NCI-H146 treated with DMSO at 0.1 percent for 48 hours (cell line): ENCODE results near the gene SHB.

ENCODE experiments used
- DNase-seq: peaks from one replicate; lab custom pipeline; 2025; ENCODE audit not compliant: unreplicated experiment; lab: John Stamatoyannopoulos, UW

Gene SHB

DNA sequence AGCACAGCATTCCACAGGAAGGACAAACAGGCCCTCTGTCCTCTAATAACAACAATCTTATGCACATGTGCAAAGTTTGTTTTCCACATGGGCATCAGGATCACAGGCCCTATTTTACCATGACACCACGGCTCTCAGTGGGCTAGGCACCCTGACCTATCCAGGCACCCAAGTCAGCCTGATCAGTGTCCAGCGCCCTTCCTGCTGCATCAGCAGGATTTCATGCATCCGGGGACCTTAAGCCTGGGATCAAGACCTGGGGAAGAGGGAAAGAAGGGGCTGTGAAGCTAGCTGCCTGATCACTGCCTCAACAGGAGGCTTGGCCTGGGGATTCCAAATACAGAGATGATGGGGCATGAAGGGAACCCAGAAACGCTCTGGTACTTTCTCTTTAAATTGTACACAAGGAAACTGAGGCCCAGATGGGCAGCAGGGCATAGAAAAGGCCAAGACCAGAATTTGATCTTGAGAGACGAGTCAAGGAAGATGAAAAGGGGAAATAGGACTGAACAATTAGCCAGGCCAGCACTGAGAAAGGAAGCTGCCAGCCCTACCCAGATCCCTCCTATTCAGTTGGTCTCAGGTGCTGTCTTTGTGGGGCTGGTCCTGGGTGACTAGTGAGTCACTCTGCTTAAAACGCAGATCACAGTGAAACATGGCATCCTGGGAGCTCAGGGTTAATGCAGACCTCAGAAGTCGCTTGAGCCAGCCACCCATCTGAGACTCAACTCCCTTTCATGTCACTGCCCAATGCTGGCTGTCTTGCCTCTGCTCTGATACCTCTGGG, 57.9 kb downstream of the SHB start:
- no peak for DNase-seq

- no peak for DNase-seq
Measured at GRCh38 chr9:38009990-38010389, 59.0 kb downstream of the SHB start.

DNA sequence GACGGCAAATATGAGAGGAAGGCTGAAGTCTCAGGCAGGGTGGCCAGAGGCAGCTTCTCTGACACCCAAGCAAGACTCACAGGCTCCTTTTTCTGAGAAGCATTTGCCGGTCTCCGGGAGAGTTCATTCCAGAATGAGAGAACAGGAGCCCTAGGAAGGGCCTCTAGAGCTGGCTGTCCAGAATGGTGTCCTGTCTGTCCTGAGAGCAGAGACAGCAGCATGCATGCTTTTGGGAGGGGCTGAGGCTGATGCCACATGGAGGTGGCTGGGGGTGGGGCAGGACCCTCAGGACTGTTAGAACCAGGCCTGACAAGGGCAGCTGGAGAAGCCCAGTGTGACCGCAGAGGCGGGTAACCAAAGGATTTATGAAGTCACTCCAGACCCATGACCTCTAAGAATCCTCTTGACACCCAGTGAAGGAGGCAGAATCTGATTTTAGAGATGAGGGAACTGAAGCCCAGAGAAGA, 60.0 kb downstream of the SHB start:
- no peak for DNase-seq

- DNase-seq, result peak; percentile 86
Measured at GRCh38 chr9:38008168-38009034, 60.6 kb downstream of the SHB start.

DNA sequence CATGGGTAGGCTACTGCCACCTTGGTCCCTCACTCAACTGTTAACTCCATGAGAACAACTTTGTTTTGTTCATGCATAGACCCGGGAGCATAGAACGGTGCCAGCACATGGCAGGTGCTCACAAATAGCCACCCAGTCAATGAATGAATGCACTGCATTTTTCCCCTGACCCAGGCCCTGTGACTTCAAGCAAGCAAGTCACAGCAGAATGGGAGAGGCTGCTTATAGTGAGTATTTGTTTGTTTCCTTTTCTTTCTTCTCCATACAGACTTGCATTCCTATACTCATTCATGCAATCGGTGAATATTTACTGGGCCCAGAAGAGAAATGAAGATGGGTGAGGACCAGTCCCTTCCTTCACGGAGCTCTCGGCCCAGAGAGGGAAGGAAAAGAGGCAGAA, 62.0 kb downstream of the SHB start:
- no peak for DNase-seq

DNA sequence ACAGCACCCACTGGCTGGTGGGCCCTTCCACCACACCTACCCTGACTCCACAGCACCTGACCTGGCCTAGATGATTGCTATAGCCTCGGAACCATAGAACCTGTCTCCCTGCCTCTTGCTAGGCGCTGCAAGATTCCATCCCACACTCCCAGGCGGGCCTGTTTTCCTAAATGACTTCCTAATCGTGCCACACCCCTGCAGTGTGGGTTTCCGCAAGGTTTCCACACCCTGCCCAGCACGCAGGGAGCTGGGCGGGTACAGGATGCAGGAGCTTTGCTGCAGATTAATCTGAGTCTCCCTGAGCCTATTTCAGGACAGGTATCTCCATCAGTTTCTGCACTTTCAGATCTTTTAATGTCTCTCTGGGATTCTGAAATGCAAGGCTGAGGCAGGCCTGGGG, 62.9 kb downstream of the SHB start:
- no peak for DNase-seq

DNA sequence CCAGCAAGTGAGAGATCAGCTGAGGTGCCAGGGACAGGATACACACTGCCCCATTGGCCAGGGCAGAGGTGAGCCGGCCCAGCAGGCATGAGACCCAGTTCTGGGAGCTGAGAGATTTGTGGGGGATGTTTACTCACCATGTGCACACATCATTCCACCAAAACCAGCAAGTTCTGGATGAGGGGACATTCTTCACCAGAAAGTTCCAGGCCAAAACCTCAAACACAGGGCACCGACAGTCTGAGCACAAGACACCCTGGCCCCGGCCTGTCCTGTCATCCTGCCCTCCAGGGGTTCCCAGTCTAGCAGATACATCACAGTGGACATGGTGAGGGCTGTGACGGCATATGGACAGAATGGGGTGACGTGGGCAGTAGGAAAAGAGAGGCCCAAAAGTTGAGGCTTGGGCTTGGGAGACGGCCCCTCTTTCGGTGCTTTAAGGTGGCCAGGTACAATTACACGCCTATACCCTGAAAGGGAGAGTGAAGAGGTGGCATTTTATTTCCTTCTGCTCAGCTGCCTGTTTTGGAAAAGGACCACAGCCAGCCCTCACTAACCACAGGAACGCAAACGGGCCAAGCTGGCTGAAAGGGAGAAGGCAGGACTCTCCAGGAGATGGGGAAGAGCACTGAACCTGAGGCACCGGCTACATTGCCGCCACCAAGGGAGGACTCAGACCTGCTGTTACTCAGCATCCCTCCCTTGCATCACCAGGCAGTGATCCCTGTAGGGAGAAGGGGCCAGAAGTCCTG, 64.0 kb downstream of the SHB start:
- no peak for DNase-seq

DNA sequence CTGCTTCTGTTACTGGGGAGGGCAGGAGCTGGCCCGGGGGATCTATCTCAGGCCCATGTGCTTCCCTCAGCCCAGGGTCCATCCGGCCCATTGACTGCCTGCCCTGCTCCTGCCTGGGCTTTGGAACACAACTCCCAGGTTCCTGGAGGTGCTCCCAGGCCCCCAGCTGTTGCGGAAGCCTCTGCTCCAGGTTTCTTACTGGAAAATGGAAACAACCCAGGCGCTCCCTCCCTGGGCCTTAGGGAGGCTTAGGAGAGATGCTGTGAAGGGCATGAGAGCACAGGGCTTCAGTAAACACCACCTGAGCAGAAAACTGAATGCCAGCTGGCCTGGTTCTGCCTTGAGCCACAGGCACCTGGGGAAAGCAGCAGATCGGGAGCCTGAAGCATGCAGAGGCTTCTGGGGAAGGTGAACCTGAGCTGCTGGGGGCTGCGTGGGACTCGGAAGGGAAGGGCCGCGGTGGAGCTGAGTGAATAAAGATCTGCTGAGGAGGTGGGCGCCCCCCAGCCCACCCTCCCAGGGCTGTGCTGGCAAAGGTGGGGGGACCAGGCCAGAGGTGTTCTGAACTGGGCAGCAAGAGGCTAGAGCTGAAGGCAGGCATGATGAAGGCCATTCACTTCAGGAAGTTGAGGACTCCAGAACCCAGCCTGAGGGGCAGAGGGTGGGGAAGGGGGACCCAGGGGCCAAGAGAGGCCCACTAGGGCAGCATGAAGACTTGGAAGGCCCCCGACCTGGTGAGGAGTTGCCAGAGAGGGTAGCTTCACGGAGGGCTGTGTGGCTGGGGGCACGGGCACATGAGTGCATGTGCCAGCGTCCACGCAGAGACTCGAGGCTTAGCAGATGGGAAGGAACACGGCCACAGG, 64.8 kb downstream of the SHB start:
- DNase-seq, result no peak

DNA sequence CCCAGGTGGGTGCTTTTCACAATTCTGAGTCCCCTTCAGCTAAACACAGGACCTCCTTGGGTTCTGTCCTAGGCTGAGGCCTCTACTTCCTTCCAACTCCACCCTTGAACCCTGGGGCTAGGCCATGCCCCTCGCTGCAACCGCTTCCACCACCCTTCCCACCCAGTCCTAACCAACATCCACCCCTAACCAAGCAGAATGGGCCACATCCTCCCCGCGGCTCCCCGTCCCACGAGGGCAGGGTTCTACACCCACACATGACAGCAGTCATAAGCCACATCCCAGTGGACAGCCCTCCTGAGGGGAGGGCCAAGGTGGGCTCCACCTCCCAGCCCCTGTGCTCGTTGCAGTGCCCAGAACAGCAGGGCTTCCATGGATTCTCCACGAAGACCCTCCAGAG, 65.8 kb downstream of the SHB start:
- DNase-seq, result no peak

DNA sequence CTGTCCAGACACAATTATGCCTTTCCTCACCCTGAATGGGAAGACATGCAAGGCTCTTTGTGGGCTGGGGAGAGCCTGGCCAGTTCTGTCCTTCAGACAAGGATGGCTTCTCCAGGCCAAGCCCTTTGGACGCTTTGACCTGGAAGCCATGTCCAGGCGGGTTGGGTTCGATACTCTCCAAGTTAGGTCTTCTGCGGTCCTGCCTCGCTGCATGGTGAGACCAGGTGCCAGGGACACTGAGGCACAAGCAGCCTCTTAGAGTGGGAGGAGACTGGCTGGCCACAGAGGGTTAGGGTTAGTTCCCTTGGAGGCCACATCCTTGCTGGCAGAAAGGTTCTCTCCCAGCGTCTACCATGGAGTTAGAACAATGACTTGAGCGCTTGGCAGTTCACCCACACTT, 67.6 kb downstream of the SHB start:
- no peak for DNase-seq

- DNase-seq, result no peak
Measured at GRCh38 chr9:38000735-38001134, 68.3 kb downstream of the SHB start.

DNA sequence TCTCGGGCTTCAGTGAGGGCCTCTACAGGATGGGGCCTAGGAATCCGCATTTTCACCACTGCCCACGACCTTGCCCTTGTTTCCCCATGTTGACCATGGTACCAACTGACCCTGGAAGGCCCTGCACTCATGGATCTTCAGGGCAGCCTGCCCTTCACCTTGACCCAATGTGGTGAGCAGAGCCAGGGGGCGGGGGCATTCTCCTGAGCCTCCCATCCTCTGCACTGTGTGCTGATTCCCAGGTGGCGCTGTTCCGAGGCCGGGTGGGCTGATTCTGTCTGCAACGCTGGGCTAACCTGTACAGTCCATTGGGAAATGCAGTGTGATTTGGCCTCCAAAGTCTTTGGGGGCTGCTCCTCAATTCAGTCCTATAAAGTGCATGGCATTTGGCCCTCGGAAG, 68.7 kb downstream of the SHB start:
- no peak for DNase-seq

DNA sequence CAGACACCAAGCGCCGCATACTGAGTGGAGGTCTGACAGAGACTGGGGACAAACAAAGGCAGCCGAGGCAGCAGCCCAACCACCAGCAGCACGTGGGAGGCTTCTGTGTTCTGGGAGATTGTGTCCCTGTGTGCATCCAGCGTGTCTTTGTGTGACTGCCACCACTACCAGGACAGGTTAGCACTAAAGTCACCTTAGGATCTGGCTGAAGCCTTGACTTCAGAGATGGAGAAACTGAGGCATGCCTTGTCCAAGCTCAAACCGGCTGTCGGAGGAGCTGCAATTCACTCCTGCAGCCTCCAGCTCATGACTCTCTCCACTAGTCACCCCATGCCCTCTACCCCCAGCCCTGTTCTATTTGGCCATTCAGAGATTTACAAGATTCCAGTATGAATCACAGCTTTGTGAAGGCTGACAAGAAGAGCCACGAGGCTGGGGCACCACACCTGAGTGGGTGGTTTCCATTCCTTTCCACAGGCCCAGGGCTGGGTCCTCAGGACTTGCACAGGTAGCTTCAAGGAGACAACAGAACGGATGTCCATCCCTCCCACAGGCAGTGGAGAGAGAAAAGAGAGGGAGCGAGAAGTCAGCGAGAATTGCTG, 69.3 kb downstream of the SHB start:
- no peak for DNase-seq

DNA sequence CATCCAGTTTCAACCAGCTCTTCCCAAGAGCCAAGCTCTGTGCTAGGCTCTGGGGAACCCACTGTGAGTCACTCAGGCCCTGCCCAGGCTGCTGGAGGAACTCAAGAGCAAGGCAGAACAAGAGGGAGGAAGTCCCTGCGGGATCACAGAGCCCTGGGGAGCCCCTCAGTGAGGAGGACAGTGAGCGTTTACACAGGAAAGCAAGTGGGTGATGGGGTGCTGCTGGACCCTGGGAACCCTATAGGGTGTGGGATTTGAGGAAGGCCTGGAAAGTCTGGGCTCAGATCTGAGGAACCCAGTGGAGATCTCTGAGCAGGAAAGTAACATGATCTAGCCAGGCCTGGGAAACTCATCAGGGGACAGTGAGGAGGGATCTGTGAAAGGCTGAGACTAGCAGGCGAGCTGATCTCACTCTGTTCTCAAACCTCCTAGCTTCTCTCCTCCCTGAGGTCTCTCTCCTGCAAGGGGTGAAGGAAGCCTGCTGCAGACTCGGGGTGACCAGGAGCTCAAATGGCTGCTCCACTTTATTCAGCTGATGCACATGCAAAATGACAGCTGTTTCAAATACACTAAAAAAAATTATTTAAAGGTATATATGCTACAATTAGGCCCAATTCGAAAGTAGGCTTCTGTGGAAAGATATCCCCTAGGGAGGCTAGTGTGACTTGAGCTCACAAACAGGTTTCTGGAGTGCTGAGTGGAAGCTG, 70.0 kb downstream of the SHB start:
- no peak for DNase-seq

DNA sequence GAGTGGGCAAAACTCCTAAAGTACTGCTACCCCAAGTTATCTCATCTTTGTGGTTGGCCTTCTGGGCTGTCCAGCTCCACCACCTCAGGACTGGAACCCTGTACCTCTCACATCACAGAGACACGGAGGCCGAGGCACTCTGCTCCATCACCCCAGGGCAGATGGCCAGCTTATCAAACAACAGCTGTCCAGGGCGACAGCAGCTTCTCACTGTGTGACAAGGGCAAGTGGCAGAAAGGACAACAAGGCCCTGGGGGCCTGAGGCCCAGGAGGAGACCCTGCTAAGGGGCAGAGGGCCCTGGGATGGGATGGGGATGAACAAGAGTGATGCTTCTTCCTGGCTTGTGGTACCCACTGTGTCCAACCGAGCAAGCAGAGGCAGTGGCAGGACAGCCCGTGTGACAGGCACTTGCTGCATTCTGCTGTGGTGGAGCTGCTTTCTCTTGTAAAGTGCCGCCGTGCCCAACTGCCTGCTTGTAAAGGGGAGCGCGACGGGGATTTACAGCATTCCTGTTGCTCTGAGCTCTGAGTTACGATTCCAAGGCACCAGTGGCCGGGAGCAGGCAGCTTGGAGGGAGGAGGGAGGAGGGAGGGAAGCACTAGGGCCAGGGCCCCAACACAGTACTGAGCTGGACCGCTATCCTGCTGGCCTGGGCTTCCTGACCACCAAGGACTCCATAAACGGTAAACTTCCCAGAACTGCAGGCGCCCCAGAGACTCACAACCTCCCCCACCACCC, 71.2 kb downstream of the SHB start:
- no peak for DNase-seq

DNA sequence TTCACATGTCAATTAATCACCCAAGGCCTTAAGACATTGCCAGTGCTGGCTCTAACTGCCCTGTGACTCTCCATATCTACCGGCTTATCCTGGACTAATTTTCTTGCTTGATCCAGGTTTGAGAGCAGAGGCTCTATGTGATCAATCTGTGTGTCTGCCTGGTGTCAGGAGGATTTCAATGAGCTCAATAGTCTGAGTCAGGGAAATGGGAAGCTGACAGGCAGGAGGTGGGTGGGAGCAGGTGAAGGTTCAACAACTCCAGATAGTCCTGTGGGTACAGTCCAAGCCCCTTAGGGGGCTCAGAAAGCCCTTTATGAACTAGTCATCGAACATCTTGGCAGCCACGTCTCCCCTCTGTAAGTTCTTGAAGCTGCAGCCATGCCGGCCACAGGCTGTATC, 72.2 kb downstream of the SHB start:
- no peak for DNase-seq

- DNase-seq, result peak; percentile 13
Measured at GRCh38 chr9:37995961-37996818, 72.8 kb downstream of the SHB start.

GRCh38 chr9:37995348-37995737, 73.7 kb downstream of the SHB start:
- no peak for DNase-seq
